ENCODE results near the gene KIAA1217. TPM values are rescaled to one million over a fixed set of nuclear protein-coding genes. Genes with fewer than 3 reads are reported as not detected.

Gene KIAA1217
- polyA plus RNA-seq, 1 experiment, result 2.2 TPM

DNA sequence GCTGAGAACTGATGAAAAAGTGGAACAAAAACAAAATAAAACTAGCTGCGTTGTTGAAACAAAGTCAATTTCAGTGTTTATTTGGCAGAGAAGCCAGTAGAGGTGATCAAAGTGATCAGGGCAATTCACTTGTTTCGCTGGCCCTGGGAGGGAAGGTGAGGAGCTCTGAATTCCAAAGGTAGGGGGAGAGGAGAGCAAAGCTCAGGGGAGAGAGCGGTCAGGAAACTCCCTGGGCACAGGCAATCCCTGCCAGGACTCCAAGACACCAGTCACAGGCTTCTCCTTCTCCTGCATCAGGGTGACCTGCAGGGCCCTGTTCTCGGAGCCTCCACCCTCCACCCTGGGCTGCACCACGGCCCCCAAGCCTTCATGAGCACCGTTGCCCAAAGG, 6.8 kb upstream of the KIAA1217 start:
- no peak for TF ChIP-seq CTCF (IDR thresholded peaks at IDR 0.05; ENCODE audit: insufficient read depth, low read depth, low read length)
- no peaks in the 10 kb centered on the region for H3K36me3 ChIP-seq (ENCODE audit: control insufficient read depth, insufficient read depth, low read length)
- no peak overlapping the region for H3K4me3 ChIP-seq (ENCODE audit: low read depth, low read length)
- no peaks in the 10 kb centered on the region for H3K27me3 ChIP-seq (ENCODE audit: control insufficient read depth, insufficient read depth, low read length)
- no peak for DNase-seq (ENCODE audit: low read depth)
- ChIA-PET POLR2A (no interaction called here), CTCF (interaction anchor here (2.5 kb wide), 1 partner anchor 317 kb away, joined by 9 read pairs; no protein-coding TSS in a partner anchor)

DNA sequence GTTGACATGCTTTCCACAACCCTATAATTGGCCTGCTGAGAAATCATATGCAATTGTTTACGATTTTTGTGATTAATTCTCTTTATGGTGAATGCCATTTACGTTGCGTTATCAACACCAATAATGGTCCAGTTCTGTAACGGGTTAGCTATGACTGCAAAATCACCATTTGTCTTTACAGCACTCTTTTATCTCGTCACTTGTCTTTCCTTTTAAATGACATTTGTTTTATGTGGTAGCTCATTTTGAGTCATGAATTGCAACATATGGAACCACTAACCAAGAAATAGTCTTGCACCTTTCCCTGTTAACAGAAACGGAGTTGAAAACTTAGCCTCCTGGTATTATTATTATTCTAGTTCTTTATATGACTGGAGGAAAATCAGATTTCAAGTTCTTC, 3.1 kb upstream of the KIAA1217 start:
- TF ChIP-seq CTCF (IDR thresholded peaks at IDR 0.05; ENCODE audit: insufficient read depth, low read depth, low read length), result no peak
- CTCF ChIA-PET, result interaction anchor here (1.8 kb wide), 1 partner anchor 9 kb away, joined by 7 read pairs; no protein-coding TSS in a partner anchor
- H3K27me3 ChIP-seq (ENCODE audit: control insufficient read depth, insufficient read depth, low read length), result no peaks in the 10 kb centered on the region
- no peak for DNase-seq (ENCODE audit: low read depth)
- H3K4me3 ChIP-seq (ENCODE audit: low read depth, low read length), result no peak overlapping the region
- POLR2A ChIA-PET, result no interaction called here
- no peaks in the 10 kb centered on the region for H3K36me3 ChIP-seq (ENCODE audit: control insufficient read depth, insufficient read depth, low read length)

GRCh38 chr10:24206334-24206733, 2.6 kb upstream of the KIAA1217 start:
- no peak overlapping the region for H3K4me3 ChIP-seq (ENCODE audit: low read depth, low read length)
- no peaks in the 10 kb centered on the region for H3K27me3 ChIP-seq (ENCODE audit: control insufficient read depth, insufficient read depth, low read length)
- H3K36me3 ChIP-seq (ENCODE audit: control insufficient read depth, insufficient read depth, low read length), result no peaks in the 10 kb centered on the region
- ChIA-PET POLR2A (no interaction called here), CTCF (interaction anchor here (1.2 to 1.8 kb wide), 2 partner anchors 8 to 10 kb away, joined by 3 to 7 read pairs; no protein-coding TSS in a partner anchor)
- no peak for DNase-seq (ENCODE audit: low read depth)
- no peak for TF ChIP-seq CTCF (IDR thresholded peaks at IDR 0.05; ENCODE audit: insufficient read depth, low read depth, low read length)

- no peak for DNase-seq (ENCODE audit: low read depth)
- ChIA-PET CTCF (interaction anchor here (1.2 to 1.8 kb wide), 2 partner anchors 9 to 10 kb away, joined by 3 to 7 read pairs; no protein-coding TSS in a partner anchor), POLR2A (no interaction called here)
- no peak for TF ChIP-seq CTCF (IDR thresholded peaks at IDR 0.05; ENCODE audit: insufficient read depth, low read depth, low read length)
- Histone ChIP-seq H3K36me3 (ENCODE audit: control insufficient read depth, insufficient read depth, low read length) (no peaks in the 10 kb centered on the region), H3K27me3 (ENCODE audit: control insufficient read depth, insufficient read depth, low read length) (no peaks in the 10 kb centered on the region), H3K4me3 (ENCODE audit: low read depth, low read length) (no peak overlapping the region)
Measured at GRCh38 chr10:24206926-24207325, 2.0 kb upstream of the KIAA1217 start.

GRCh38 chr10:24207341-24207740, 1.6 kb upstream of the KIAA1217 start:
- ChIA-PET CTCF (interaction anchor here (1.2 to 1.8 kb wide), 2 partner anchors 9 to 11 kb away, joined by 3 to 7 read pairs; no protein-coding TSS in a partner anchor), POLR2A (no interaction called here)
- H3K27me3 ChIP-seq (ENCODE audit: control insufficient read depth, insufficient read depth, low read length), result no peaks in the 10 kb centered on the region

More at GRCh38 chr10:24207341-24207740, 1.6 kb upstream of the KIAA1217 start:
- no peak overlapping the region for H3K4me3 ChIP-seq (ENCODE audit: low read depth, low read length)
- TF ChIP-seq CTCF (IDR thresholded peaks at IDR 0.05; ENCODE audit: insufficient read depth, low read depth, low read length), result no peak
- H3K36me3 ChIP-seq (ENCODE audit: control insufficient read depth, insufficient read depth, low read length), result no peaks in the 10 kb centered on the region
- DNase-seq (ENCODE audit: low read depth), result no peak

All from BJ (cell line).